ENCODE data around the gene TMED4.

The TMED4 gene

DNA sequence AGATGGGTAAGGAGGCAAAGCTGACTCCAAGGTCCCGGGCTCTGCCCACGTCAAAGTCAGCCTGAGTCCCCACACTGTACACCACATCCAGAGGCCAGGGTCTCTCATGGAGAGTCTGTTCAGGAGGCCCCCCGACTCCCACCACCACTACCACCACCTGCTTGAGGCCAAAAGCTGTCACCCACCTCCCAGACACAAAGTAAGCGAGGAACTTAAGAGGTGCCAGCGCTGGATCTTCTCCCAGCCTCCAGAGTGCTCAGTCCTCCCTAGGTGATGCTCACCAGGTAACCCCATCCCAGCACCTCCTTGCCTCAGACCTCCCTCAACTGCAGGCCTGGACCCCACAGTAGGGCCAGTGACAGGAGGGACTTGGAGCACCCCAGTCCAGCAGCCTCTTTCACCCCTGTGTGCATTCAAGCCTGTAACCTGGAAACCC is 41.4 kb downstream of the TMED4 start:
- no peak for DNase-seq (ENCODE audit: low read depth in 2 of 2)

DNA sequence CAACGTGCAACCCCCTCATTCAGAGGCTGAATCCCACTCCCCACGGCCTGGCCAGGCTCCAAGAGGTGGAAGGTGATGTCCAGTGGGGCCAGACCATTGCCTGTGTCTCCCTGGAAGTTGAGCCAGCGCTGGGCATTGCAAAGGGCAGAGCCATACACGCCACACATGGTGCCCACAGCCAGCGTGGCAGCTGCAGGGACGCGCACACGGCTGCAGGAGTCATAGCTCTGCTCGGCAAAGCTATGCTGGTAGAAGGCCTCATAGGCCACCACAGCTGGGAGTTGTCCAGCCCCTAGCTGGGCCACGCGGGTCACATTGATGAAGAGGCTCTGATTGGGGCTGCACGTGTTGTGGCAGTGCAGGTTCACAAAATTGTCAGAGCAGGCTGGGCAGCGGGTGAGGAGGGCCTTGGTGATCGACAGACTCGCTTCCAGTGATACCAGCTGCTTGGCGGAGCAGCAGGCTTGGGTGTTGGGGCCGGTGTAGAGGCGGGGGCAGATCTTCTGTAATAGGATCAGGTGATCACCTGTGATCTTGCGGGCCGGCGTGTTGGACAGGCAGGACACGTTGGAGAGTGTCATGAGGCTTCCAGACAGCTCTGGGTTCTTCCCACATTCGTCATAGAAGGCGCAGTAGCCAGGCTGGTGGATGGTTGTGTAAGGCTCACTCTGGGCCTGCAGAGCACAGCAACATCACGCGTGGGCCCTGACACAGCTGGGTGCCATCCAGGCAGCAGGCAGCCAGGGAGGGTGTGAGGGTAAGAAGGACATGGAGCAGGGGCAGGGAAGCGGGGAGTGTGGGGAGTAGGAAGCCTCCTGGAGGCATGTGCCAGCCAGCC is 42.1 kb downstream of the TMED4 start:
- DNase-seq (ENCODE audit: low read depth in 2 of 2), result no peak

DNA sequence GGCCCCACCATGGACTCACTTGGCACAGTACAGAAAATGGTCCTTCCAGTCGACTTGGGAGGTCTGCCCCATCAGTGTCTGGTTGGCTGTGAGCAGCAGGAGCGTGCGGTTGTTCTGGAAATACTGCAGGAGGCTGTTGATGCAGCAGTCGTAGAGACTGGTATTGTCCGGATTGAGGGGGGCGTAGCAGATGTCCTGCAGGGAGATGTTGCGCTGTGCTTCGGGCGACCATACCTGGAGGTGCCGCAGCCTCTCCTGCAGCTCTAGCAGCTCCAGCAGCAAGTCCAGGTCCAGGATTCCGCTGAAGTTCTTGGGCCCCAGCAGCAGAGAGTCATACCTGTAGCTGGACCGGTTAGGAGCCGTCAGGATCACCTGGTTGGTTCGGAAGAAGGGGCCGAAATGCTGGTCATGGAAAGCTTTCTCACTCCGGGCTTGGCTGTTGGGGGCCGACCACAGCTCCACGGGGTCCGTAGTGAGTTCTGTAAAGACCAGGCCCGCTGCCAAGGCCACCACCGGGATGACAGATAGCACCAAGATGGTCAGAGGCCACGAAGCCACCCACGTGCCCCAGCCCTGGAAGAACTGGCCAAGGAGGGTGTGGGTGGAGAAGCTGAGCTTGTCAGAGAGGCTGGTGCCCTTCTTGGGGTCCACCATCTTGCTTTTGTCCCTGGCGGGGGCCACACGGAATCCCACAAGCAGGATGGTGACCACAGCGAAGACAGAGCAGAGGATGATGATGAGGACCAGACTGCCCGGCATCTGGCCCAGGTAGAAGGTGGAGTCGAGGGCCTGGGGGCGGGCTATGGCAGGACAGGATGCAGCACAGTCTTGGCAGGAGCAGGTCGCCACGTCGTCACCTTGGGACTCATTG is 43.0 kb downstream of the TMED4 start:
- DNase-seq (ENCODE audit: low read depth in 2 of 2), result no peak

DNA sequence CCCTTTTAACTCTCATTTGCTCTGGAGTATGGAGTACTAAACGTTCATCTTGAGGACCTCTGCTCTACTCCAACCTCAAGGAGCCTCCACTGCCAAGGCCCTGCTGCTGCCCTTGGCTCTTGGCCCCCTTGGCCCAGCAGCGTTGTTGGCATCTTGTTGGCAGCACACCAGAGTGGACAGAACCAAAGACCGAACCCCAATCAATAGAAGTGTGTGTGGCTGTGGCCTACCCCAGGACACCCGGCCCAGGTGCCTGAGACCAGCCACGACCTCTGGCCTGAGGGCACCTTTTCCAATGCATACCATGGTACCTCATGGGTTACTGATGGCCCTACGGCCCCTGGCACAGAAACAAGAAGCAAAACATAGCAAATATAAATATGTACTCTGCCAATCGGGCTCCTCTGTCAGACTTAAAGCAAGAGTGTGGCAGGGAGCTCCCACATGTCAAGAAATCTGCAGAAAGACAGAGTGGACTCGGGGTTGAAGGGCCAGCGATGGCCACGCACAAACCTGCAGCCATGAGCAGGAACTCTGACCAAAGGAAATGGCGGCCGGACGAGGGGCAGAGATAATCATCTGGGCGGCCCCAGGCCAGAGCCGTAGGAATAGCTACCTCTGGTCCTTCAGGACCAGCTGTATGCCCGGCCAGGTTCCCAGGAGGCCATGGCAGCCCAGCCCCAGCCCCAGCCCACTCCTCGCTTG is 43.8 kb downstream of the TMED4 start:
- DNase-seq (ENCODE audit: low read depth in 2 of 2), result no peak

- DNase-seq (ENCODE audit: low read depth in 2 of 2), result no peak
Observed at GRCh38 chr7:44537442-44537841, 44.6 kb downstream of the TMED4 start.

DNA sequence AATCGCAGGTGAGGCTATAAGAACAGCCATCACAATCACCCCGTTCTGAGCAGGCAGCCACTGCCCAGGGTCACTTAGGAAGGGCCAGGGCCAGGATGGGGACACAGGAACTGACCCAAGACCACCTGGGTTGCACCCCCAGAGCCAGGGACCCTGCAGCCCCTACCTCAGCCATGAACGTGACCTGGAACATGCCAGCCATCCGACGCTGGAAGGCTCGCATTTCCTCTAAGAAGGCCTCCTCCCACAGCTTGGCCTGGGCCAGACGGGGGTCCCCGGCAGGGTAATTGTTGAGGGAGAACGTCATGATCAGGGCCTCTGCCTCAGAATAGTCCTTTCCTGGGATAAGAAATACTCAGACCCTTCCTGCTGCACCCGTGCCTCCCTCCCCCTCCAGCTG is 45.9 kb downstream of the TMED4 start:
- no peak for DNase-seq (ENCODE audit: low read depth in 2 of 2)

- no peak for DNase-seq (ENCODE audit: low read depth in 2 of 2)
Observed at GRCh38 chr7:44535348-44536064, 46.5 kb downstream of the TMED4 start.

GRCh38 chr7:44534501-44534900 is 47.5 kb downstream of the TMED4 start:
- no peak for DNase-seq (ENCODE audit: low read depth in 2 of 2)

- no peak for DNase-seq (ENCODE audit: low read depth in 2 of 2)
Observed at GRCh38 chr7:44534087-44534486, 47.9 kb downstream of the TMED4 start.

GRCh38 chr7:44533301-44534055 is 48.6 kb downstream of the TMED4 start:
- no peak for DNase-seq (ENCODE audit: low read depth in 2 of 2)

- DNase-seq (ENCODE audit: low read depth in 2 of 2), result no peak
Observed at GRCh38 chr7:44531421-44532380, 50.3 kb downstream of the TMED4 start.

GRCh38 chr7:44530990-44531389 is 51.0 kb downstream of the TMED4 start:
- no peak for DNase-seq (ENCODE audit: low read depth in 2 of 2)
